ENCODE data around the gene ALOX5. TPM values are rescaled to one million over a fixed set of nuclear protein-coding genes. Genes with fewer than 3 reads are reported as not detected.

ALOX5 gene
- total RNA-seq, 2 experiments from 2014 or later: 9.7 to 9.9 TPM

- H3K27me3 Mint-ChIP-seq (ENCODE audit: low read depth): no peaks in the 10 kb centered on the region
- ChIA-PET POLR2A (interaction anchor here (1.2 to 3.8 kb wide), 2 partner anchors 11 to 422 kb away, joined by 4 to 29 read pairs; partner anchors contain the start of gene ZNF22), CTCF (interaction anchor here (1.0 to 3.7 kb wide), 3 partner anchors 9 to 42 kb away, joined by 3 to 17 read pairs (median 5); no protein-coding TSS in a partner anchor)
- H3K27ac Mint-ChIP-seq: peak overlapping the region; percentile 99
- DNase-seq (no peak), ATAC-seq (no peak)
- no peaks in the 10 kb centered on the region for H3K9me3 Mint-ChIP-seq (ENCODE audit: insufficient read depth)
- peaks cover 24% of the 10 kb centered on the region for H3K36me3 Mint-ChIP-seq (ENCODE audit: low read depth)
- peaks cover 91% of the 10 kb centered on the region for H3K4me1 Mint-ChIP-seq (ENCODE audit: low read depth)
- H3K4me3 Mint-ChIP-seq: no peak overlapping the region
Observed at GRCh38 chr10:45422207-45422865, 48.3 kb downstream of the ALOX5 start.

GRCh38 chr10:45422866-45423659 lies 49.0 kb downstream of the ALOX5 start:
- no peak for DNase-seq
- Mint-ChIP-seq H3K4me1 (ENCODE audit: low read depth) (peaks cover 84% of the 10 kb centered on the region), H3K27me3 (ENCODE audit: low read depth) (no peaks in the 10 kb centered on the region), H3K27ac (peak overlapping the region; percentile 99), H3K9me3 (ENCODE audit: insufficient read depth) (no peaks in the 10 kb centered on the region), H3K4me3 (no peak overlapping the region), H3K36me3 (ENCODE audit: low read depth) (peaks cover 18% of the 10 kb centered on the region)
- CTCF ChIA-PET: interaction anchor here (1.0 to 3.7 kb wide), 2 partner anchors 28 to 42 kb away, joined by 3 to 17 read pairs; no protein-coding TSS in a partner anchor
- no peak for ATAC-seq
- POLR2A ChIA-PET: no interaction called here

DNA sequence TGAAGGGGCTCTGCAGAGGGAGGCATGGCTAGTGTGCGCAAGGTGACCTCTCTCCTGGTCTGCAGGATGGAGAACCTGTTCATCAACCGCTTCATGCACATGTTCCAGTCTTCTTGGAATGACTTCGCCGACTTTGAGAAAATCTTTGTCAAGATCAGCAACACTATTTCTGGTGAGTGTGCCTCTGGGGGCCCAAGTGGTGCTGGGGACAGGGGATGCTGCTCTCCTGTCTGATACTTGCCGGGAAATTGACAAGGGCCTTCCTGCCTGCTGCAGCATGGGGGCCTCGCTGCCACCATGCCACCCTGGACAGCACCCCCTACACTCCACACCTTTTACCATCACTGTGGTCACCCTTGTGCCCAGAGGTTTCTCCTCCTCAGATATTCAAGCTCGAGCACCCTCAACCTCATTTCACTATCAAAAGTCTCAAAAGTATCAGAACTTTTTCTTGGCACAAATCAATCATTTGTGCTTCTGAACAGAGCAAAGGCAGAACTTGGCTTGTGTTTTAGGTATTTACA lies 50.0 kb downstream of the ALOX5 start:
- Mint-ChIP-seq H3K4me3 (no peak overlapping the region), H3K36me3 (ENCODE audit: low read depth) (peaks cover 17% of the 10 kb centered on the region), H3K27ac (peak overlapping the region; percentile 31), H3K9me3 (ENCODE audit: insufficient read depth) (no peaks in the 10 kb centered on the region), H3K4me1 (ENCODE audit: low read depth) (peaks cover 80% of the 10 kb centered on the region), H3K27me3 (ENCODE audit: low read depth) (no peaks in the 10 kb centered on the region)
- DNase-seq: no peak
- ChIA-PET CTCF (no interaction called here), POLR2A (no interaction called here)
- ATAC-seq: no peak

- no peak for ATAC-seq
- Mint-ChIP-seq H3K4me1 (ENCODE audit: low read depth) (peaks cover 80% of the 10 kb centered on the region), H3K36me3 (ENCODE audit: low read depth) (peaks cover 14% of the 10 kb centered on the region), H3K4me3 (no peak overlapping the region), H3K9me3 (ENCODE audit: insufficient read depth) (no peaks in the 10 kb centered on the region), H3K27me3 (ENCODE audit: low read depth) (no peaks in the 10 kb centered on the region), H3K27ac (peak overlapping the region; percentile 60)
- ChIA-PET POLR2A (no interaction called here), CTCF (interaction anchor here (1.1 kb wide), 1 partner anchor 9 kb away, joined by 3 read pairs; no protein-coding TSS in a partner anchor)
- DNase-seq: no peak
Observed at GRCh38 chr10:45424668-45425404, 50.8 kb downstream of the ALOX5 start.

DNA sequence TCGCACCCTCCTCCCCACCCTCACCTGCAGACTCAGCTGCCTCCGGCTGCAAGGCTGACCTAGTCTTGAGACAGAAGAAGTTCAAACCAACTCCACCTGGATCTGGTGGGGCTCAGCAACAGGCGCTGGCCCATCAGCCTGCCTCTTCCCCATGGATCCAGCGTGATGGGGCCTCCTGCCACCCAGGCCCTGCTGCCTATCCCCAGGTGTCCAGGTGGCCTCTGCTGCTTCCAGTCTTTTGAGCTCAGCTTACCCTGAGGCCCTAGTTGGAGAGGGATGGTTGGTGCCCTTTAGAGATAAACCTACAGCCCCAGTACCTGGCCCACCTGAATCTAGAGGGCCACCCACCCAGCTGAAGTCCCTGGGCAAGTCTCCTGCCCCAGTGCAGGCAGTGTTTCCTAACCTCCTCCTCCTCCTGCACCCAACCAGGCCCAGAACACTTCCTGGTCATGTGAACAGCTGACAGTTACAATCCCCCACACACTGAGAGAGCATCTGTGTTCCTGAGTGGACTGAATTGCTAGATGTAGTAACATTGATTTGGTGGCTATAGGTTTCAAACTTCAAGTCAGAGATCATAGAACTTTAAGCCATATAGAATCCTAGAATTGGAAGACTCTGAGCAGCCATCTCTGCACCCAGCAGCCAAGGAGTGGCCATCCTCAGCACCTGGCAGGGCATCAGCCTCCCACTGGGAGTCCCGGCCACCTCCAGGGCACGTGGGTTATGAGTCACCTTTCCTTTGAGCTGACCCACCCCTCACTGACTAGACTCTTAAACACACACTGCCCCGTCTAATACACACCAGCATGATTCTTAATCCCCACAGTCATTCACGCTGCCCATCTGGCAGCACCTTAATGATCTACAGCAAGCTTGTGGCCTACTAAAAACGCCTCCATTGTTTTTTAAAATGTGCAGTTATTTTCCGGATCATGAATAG lies 51.9 kb downstream of the ALOX5 start:
- H3K4me3 Mint-ChIP-seq: no peak overlapping the region
- peak overlapping the region; percentile 90 for H3K27ac Mint-ChIP-seq
- POLR2A ChIA-PET: no interaction called here
- H3K4me1 Mint-ChIP-seq (ENCODE audit: low read depth): peaks cover 74% of the 10 kb centered on the region
- CTCF ChIA-PET: interaction anchor here (1.1 kb wide), 1 partner anchor 8 kb away, joined by 3 read pairs; no protein-coding TSS in a partner anchor
- ATAC-seq (no peak), DNase-seq (no peak)
- peaks cover 14% of the 10 kb centered on the region for H3K36me3 Mint-ChIP-seq (ENCODE audit: low read depth)
- no peaks in the 10 kb centered on the region for H3K9me3 Mint-ChIP-seq (ENCODE audit: insufficient read depth)
- H3K27me3 Mint-ChIP-seq (ENCODE audit: low read depth): no peaks in the 10 kb centered on the region

GRCh38 chr10:45427262-45427969 lies 53.4 kb downstream of the ALOX5 start:
- no peak for ATAC-seq
- no peak for DNase-seq
- Mint-ChIP-seq H3K27me3 (ENCODE audit: low read depth) (no peaks in the 10 kb centered on the region), H3K27ac (no peak overlapping the region), H3K4me3 (no peak overlapping the region), H3K4me1 (ENCODE audit: low read depth) (peaks cover 67% of the 10 kb centered on the region), H3K36me3 (ENCODE audit: low read depth) (peaks cover 15% of the 10 kb centered on the region), H3K9me3 (ENCODE audit: insufficient read depth) (no peaks in the 10 kb centered on the region)
- ChIA-PET POLR2A (no interaction called here), CTCF (no interaction called here)

DNA sequence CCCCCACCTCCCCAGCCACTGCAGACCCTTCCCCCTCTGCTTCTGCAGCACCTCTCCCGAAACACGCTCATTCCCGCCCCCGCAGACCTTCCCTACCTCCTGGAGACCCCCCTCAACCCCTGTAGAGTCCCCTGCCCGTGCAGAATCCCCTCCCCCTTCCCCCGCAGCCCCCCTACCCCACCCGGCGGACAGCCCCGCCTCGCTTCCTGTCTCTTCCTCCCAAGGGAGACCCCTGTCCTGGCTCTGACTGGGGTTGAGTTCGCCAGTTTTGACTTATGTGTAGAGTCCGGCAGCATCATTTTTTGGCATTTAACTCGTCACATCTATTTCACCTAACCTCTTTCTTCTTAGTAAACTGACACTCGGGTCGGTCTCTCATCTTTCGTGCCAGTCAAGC lies 54.0 kb downstream of the ALOX5 start:
- ChIA-PET POLR2A (no interaction called here), CTCF (no interaction called here)
- Mint-ChIP-seq H3K4me1 (ENCODE audit: low read depth) (peaks cover 67% of the 10 kb centered on the region), H3K27me3 (ENCODE audit: low read depth) (no peaks in the 10 kb centered on the region), H3K4me3 (no peak overlapping the region), H3K27ac (no peak overlapping the region), H3K9me3 (ENCODE audit: insufficient read depth) (no peaks in the 10 kb centered on the region), H3K36me3 (ENCODE audit: low read depth) (peaks cover 15% of the 10 kb centered on the region)
- no peak for ATAC-seq
- DNase-seq: no peak

DNA sequence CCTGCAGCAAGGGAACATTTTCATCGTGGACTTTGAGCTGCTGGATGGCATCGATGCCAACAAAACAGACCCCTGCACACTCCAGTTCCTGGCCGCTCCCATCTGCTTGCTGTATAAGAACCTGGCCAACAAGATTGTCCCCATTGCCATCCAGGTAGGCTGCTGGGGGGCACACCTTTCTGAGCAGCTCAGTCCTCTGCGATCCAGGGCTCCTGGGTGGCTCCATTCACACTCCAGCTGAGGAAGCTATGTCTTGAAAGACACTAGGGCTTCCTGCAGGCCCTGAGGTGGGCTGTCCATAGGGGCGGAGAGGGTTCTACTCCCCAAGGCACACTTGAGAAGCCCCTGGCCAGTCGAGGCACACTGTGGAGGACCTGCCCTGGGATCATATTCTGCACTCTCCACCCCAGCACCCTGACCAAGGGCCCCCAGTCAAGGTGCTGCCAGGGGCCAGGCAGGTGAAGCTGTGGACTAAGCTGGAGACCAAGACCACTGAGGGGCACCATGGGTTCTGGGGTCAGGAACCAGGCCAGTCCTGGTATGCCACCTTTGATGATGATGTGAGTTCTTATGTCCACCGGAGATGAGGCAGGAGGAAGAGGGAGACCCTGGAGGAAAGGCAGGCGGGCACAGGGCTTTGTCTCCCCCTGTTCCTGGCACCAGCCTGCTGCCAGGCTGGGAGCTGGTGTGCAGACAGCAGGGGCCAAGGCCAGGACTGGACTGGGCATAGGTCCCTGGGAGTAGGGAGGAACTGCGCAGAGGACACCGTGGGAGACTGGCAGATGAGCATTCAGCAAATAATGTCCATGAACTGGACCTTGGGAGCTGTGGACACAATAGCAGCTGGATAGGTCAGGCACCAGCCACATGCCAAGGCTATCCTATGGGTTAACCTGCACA lies 54.8 kb downstream of the ALOX5 start:
- ChIA-PET POLR2A (interaction anchor here (1.6 kb wide), 1 partner anchor 9 kb away, joined by 15 read pairs; no protein-coding TSS in a partner anchor), CTCF (no interaction called here)
- Mint-ChIP-seq H3K9me3 (ENCODE audit: insufficient read depth) (no peaks in the 10 kb centered on the region), H3K4me1 (ENCODE audit: low read depth) (peaks cover 67% of the 10 kb centered on the region), H3K27ac (peak overlapping the region; percentile 51), H3K36me3 (ENCODE audit: low read depth) (peaks cover 15% of the 10 kb centered on the region), H3K4me3 (no peak overlapping the region), H3K27me3 (ENCODE audit: low read depth) (no peaks in the 10 kb centered on the region)
- DNase-seq (no peak), ATAC-seq (no peak)

DNA sequence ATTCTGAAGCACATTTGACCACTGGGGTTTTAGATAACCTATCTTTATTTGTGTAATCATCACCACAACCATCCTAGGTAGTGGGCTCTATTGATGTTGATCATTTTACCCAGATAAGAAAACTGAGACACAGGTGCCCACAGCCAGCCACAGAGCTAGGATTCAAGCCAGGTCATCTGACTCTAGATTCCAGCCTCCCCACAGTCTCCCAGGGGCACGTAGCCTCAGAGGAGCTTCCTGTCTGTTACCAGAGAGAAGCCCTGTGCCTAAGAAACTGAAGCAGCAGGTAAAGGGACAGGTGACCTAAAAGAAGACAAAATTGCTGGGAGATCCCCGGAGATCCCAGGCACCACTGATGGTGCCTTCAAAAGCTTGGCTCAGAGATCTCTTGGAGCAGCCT lies 55.8 kb downstream of the ALOX5 start:
- peaks cover 68% of the 10 kb centered on the region for H3K4me1 Mint-ChIP-seq (ENCODE audit: low read depth)
- ATAC-seq (no peak), DNase-seq (no peak)
- no peaks in the 10 kb centered on the region for H3K9me3 Mint-ChIP-seq (ENCODE audit: insufficient read depth)
- POLR2A ChIA-PET: interaction anchor here (1.6 kb wide), 1 partner anchor 10 kb away, joined by 15 read pairs; no protein-coding TSS in a partner anchor
- no peak overlapping the region for H3K27ac Mint-ChIP-seq
- H3K36me3 Mint-ChIP-seq (ENCODE audit: low read depth): peaks cover 14% of the 10 kb centered on the region
- H3K27me3 Mint-ChIP-seq (ENCODE audit: low read depth): no peaks in the 10 kb centered on the region
- no peak overlapping the region for H3K4me3 Mint-ChIP-seq
- CTCF ChIA-PET: no interaction called here

- Mint-ChIP-seq H3K4me3 (no peak overlapping the region), H3K27ac (no peak overlapping the region), H3K4me1 (ENCODE audit: low read depth) (peaks cover 49% of the 10 kb centered on the region), H3K9me3 (ENCODE audit: insufficient read depth) (no peaks in the 10 kb centered on the region), H3K27me3 (ENCODE audit: low read depth) (no peaks in the 10 kb centered on the region), H3K36me3 (ENCODE audit: low read depth) (peaks cover 11% of the 10 kb centered on the region)
- ChIA-PET CTCF (interaction anchor here (1.2 kb wide), 1 partner anchor 32 kb away, joined by 5 read pairs; no protein-coding TSS in a partner anchor), POLR2A (interaction anchor here (3.2 kb wide), 1 partner anchor 12 kb away, joined by 29 read pairs; no protein-coding TSS in a partner anchor)
- ATAC-seq: no peak
- no peak for DNase-seq
Observed at GRCh38 chr10:45432113-45432512, 58.1 kb downstream of the ALOX5 start.
